ENCODE results near the gene TSHZ3. TPM values are rescaled to one million over a fixed set of nuclear protein-coding genes. Genes with fewer than 3 reads are reported as not detected.

Gene TSHZ3
- total RNA-seq, 2 experiments from 2014 or later, result 1.7 to 1.8 TPM

DNA sequence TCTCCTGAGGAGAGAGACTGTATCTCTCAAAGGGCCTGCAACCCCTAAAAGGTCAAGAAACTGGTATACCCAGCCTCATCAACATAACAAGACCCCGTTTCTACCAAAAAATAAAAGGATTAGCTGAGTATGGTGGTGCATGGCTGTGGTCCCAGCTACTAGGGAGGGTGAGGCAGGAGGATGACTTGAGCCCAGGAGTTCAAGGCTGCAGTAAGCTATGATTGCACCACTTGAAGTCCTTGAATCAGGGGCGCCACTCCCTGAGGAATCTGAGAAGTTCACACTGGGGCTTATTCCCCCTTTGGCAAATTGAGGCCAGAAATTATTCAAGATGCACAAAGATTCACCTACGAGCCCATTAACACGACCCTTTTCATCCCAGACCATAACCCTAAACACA is 83.0 kb downstream of the TSHZ3 start:
- Mint-ChIP-seq H3K9me3 (no peaks in the 10 kb centered on the region), H3K36me3 (ENCODE audit: low read depth) (no peaks in the 10 kb centered on the region), H3K27ac (no peak overlapping the region), H3K4me3 (no peak overlapping the region), H3K27me3 (peaks cover 5% of the 10 kb centered on the region), H3K4me1 (no peaks in the 10 kb centered on the region)
- no peak for DNase-seq
- POLR2A ChIA-PET, result no interaction called here
- CTCF ChIA-PET, result no interaction called here

DNA sequence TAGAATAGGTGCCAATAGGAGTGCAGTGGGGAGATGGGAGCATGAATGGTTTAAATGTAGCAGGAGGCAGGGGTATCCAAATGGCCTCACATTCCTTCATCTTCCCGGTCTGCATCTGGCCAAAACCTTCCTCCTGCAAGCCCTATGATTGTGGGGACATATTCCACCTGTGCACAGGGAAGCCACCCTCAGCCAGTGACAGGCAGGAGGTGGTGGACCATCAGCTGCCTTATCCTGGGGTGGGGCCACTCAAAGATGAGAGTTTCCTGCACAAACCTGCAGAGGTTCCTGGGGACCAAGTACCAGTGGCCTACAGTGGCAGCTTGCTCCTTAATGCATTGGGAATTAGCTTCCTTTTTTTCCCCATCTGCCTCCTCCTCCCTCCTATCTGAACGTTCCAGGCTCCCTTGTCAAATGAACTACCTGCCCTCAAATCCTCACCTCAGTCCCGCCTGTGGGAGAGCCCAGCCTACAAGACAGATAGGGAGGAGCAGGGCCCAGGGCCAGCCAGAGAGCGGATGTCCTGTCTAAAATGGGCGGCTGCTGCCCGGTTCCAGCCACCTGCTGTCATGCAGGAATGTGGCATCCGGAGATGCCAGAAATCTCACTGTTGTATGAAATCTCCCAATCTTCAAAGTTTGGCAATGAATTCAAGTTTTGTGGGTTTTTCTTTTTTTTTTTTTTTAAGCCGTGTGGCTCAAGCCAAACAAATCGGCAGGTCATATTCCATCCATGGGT is 85.0 kb downstream of the TSHZ3 start:
- Mint-ChIP-seq H3K27me3 (peaks cover 10% of the 10 kb centered on the region), H3K27ac (no peak overlapping the region), H3K9me3 (no peaks in the 10 kb centered on the region), H3K4me1 (no peaks in the 10 kb centered on the region), H3K36me3 (ENCODE audit: low read depth) (no peaks in the 10 kb centered on the region), H3K4me3 (no peak overlapping the region)
- ChIA-PET POLR2A (no interaction called here), CTCF (no interaction called here)
- DNase-seq, result no peak

- Mint-ChIP-seq H3K9me3 (no peaks in the 10 kb centered on the region), H3K4me3 (no peak overlapping the region), H3K27ac (no peak overlapping the region), H3K36me3 (ENCODE audit: low read depth) (no peaks in the 10 kb centered on the region), H3K27me3 (peaks cover 10% of the 10 kb centered on the region), H3K4me1 (no peaks in the 10 kb centered on the region)
- CTCF ChIA-PET, result no interaction called here
- POLR2A ChIA-PET, result no interaction called here
- DNase-seq, result no peak
Measured at GRCh38 chr19:31263328-31263727, 85.9 kb downstream of the TSHZ3 start.

- no peak overlapping the region for H3K27ac Mint-ChIP-seq
- peaks cover 10% of the 10 kb centered on the region for H3K27me3 Mint-ChIP-seq
- ChIA-PET CTCF (no interaction called here), POLR2A (no interaction called here)
- H3K9me3 Mint-ChIP-seq, result no peaks in the 10 kb centered on the region
- no peak overlapping the region for H3K4me3 Mint-ChIP-seq
- H3K36me3 Mint-ChIP-seq (ENCODE audit: low read depth), result no peaks in the 10 kb centered on the region
- no peaks in the 10 kb centered on the region for H3K4me1 Mint-ChIP-seq
- DNase-seq, result no peak
Measured at GRCh38 chr19:31262725-31263191, 86.5 kb downstream of the TSHZ3 start.

GRCh38 chr19:31261603-31262212 is 87.5 kb downstream of the TSHZ3 start:
- CTCF ChIA-PET, result no interaction called here
- H3K9me3 Mint-ChIP-seq, result no peaks in the 10 kb centered on the region
- POLR2A ChIA-PET, result interaction anchor here (0.6 kb wide), 1 partner anchor 54 kb away, joined by 3 read pairs; no protein-coding TSS in a partner anchor

GRCh38 chr19:31261019-31261602 is 88.1 kb downstream of the TSHZ3 start:
- ChIA-PET POLR2A (interaction anchor here (0.6 kb wide), 1 partner anchor 54 kb away, joined by 3 read pairs; no protein-coding TSS in a partner anchor), CTCF (no interaction called here)
- no peaks in the 10 kb centered on the region for H3K9me3 Mint-ChIP-seq
- no peak overlapping the region for H3K27ac Mint-ChIP-seq
- DNase-seq, result no peak
- H3K27me3 Mint-ChIP-seq, result peaks cover 10% of the 10 kb centered on the region
- no peaks in the 10 kb centered on the region for H3K4me1 Mint-ChIP-seq
- H3K36me3 Mint-ChIP-seq (ENCODE audit: low read depth), result no peaks in the 10 kb centered on the region
- H3K4me3 Mint-ChIP-seq, result no peak overlapping the region

More at GRCh38 chr19:31261603-31262212, 87.5 kb downstream of the TSHZ3 start:
- Mint-ChIP-seq H3K27ac (no peak overlapping the region), H3K4me1 (no peaks in the 10 kb centered on the region), H3K27me3 (peaks cover 10% of the 10 kb centered on the region), H3K36me3 (ENCODE audit: low read depth) (no peaks in the 10 kb centered on the region), H3K4me3 (no peak overlapping the region)
- DNase-seq, result no peak

DNA sequence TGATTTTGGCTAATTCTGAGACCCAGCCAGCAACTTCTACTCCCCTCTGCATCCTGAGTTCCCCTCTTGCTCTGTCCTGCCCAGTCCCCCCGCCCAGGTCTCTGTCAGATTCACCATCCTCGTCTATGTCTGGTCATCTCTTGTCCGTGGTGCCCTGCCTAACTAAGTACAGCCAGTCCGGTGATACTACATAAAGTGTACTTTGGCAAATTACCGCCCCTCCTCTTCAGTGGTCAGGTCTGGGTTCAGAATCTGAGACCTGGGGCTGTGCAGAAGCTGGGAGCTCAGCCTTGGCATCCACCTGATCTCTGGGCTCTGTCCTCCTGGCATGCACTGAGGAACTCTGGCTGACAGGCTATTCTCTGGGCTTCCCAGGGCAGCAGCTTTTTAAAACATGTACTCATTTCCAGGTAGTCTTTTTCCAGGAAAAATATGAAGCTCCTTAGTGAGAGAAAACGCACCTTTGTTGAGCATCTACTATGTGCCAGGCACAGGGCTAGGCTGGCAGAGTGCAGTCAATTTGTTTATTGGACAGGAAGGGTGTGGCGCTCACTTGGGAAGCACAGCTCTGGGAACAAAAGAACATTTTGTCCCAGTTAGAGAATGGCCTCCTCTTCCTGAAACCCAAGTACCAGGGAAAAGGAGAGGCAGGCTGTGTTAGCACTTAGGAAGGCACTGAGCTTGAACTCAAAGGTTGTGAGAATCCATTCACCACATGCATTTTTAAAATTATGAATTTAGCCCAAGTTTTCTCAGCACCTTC is 88.9 kb downstream of the TSHZ3 start:
- H3K36me3 Mint-ChIP-seq (ENCODE audit: low read depth), result no peaks in the 10 kb centered on the region
- CTCF ChIA-PET, result no interaction called here
- H3K27me3 Mint-ChIP-seq, result peaks cover 10% of the 10 kb centered on the region
- POLR2A ChIA-PET, result no interaction called here
- no peaks in the 10 kb centered on the region for H3K4me1 Mint-ChIP-seq
- H3K4me3 Mint-ChIP-seq, result no peak overlapping the region
- no peak overlapping the region for H3K27ac Mint-ChIP-seq
- no peak for DNase-seq
- no peaks in the 10 kb centered on the region for H3K9me3 Mint-ChIP-seq

DNA sequence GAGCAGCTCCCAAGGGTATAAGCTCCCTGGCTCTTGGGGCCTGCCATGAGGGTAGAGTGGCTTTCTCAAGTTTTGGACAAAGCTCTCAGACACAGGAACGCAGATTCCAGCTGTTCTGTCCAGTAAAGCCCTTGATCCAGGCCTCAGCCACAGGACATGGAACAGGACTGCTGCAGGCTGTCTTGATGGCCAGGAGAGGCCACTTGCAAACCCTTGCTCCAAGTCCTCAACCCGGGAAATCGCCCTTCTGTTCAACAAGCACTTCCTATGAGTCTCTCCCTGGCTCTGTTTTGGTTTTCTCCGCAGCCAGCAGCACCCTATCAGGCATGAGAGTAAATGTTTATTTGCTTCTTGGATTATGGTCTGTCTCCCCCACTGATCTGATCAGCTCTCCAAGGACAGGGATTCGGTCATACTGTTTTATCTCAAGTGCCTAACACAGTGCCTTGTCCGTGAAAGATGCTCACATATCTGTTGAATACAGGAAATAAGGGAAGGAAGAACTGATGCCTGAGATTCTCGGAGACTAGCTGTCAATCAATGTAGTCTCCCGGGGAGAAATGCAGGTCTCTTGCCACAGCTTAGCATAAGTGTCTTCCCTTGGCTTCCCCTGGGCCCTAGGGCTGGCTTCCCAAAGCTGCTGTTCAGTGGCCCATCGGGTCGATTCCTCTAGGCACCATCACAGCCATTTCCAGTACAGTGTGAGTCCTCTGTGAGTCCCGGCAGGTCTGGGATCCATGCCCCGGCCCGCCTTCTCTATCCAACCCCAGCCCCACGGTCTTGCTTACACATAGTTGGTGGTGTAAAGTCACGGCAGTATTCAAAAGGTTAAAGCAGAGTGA is 90.8 kb downstream of the TSHZ3 start:
- POLR2A ChIA-PET, result no interaction called here
- CTCF ChIA-PET, result no interaction called here
- no peak overlapping the region for H3K27ac Mint-ChIP-seq
- no peaks in the 10 kb centered on the region for H3K4me1 Mint-ChIP-seq
- no peak for DNase-seq
- no peaks in the 10 kb centered on the region for H3K36me3 Mint-ChIP-seq (ENCODE audit: low read depth)
- peaks cover 10% of the 10 kb centered on the region for H3K27me3 Mint-ChIP-seq
- H3K4me3 Mint-ChIP-seq, result no peak overlapping the region
- no peaks in the 10 kb centered on the region for H3K9me3 Mint-ChIP-seq

DNA sequence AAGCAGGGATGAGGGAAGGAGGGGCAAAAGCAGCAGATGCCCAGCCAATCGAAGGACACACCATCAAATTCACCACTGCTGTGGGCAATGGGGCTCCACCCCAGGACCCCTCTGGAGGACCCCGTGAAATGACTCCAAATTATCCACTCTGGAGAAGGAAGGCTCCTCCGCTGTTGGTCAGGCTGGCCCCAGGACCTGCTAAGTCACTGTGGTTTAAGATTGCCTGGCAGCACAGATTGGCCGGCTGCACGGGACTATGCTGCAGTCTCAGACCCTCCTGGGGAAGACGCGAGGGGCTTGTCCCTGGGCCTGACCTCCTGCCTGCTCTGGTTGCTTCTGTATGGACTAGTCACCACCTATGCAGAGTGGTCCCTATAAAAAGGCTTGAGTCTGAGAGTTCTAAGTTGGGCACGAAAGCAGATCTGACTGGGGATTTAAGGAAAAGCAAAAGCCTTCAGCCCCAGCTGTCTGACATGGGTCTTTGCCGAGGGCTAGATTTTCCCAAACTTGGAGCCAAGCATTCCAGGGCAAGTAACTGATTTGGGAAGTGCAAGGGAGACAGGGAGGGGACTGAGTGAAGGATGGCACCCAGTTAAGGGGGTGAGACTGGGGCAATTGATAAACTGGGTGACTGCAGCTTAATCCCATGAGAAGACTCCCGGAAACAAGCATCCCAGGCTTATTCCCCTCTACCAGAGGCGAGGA is 91.7 kb downstream of the TSHZ3 start:
- Mint-ChIP-seq H3K36me3 (ENCODE audit: low read depth) (no peaks in the 10 kb centered on the region), H3K9me3 (no peaks in the 10 kb centered on the region), H3K27ac (no peak overlapping the region), H3K4me3 (no peak overlapping the region), H3K27me3 (peaks cover 10% of the 10 kb centered on the region), H3K4me1 (no peaks in the 10 kb centered on the region)
- ChIA-PET POLR2A (no interaction called here), CTCF (no interaction called here)
- DNase-seq, result no peak

DNA sequence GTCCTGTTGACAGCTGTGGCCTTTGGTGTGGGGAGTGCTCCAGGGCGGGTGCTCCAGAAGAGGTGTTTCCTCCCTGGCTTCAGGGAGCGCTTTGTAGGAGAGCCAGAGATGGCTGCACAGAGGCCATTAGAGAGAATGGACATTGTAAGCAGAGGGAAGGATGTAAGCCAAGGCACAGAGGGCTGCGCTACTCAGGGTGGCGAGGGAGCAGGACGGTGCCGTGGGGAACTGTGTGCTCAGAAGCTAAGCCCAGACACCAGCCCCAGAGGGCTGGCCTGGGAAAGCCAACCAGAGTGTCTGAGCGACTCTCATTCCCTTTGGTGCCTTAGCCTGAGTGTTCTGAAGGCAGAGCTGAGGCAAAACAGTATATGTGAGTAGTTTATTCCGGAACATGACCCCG is 92.2 kb downstream of the TSHZ3 start:
- Mint-ChIP-seq H3K4me1 (no peaks in the 10 kb centered on the region), H3K4me3 (no peak overlapping the region), H3K27ac (no peak overlapping the region), H3K36me3 (ENCODE audit: low read depth) (no peaks in the 10 kb centered on the region), H3K27me3 (peaks cover 10% of the 10 kb centered on the region), H3K9me3 (no peaks in the 10 kb centered on the region)
- ChIA-PET CTCF (no interaction called here), POLR2A (no interaction called here)
- no peak for DNase-seq

- Mint-ChIP-seq H3K9me3 (no peaks in the 10 kb centered on the region), H3K4me3 (no peak overlapping the region), H3K27me3 (peaks cover 8% of the 10 kb centered on the region), H3K27ac (no peak overlapping the region), H3K4me1 (no peaks in the 10 kb centered on the region), H3K36me3 (ENCODE audit: low read depth) (no peaks in the 10 kb centered on the region)
- CTCF ChIA-PET, result no interaction called here
- no peak for DNase-seq
- POLR2A ChIA-PET, result no interaction called here
Measured at GRCh38 chr19:31256593-31256960, 92.7 kb downstream of the TSHZ3 start.
